HepG2 (cell line): ENCODE measurements around the gene SMAD3.

Experiments used
- CTCF ChIP-seq: sonication (generic); formaldehyde crosslinking; IDR thresholded peaks from 2 replicates; pipeline ENCODE4 v1.5.0; 2020; ENCODE audit warnings: mild to moderate bottlenecking, missing genetic modification reagents, moderate library complexity
- ELF4 ChIP-seq: sonication (generic); formaldehyde crosslinking; IDR thresholded peaks from 2 replicates; pipeline ENCODE4 v1.5.0; 2020; ENCODE audit warnings: missing genetic modification reagents, mild to moderate bottlenecking, moderate library complexity, borderline replicate concordance
- EP300 ChIP-seq, 3 experiments: sonication (generic) in 1 of 3; formaldehyde crosslinking in 1 of 3; IDR thresholded peaks; 2 replicates each; pipeline versions ENCODE4 v1.5.1 to v1.6.1; 2011 to 2020; ENCODE audit warnings: low read depth in 2 of 3, low read length in 2 of 3, borderline replicate concordance in 1 of 3, improper control_type of control experiment in 1 of 3, mild to moderate bottlenecking in 1 of 3, missing genetic modification reagents in 1 of 3, moderate library complexity in 1 of 3
- FOXM1 ChIP-seq: sonication (generic); formaldehyde crosslinking; IDR thresholded peaks from 2 replicates; pipeline ENCODE4 v1.5.0; 2020; ENCODE audit warnings: missing genetic modification reagents
- HOXA3 ChIP-seq: sonication (generic); formaldehyde crosslinking; IDR thresholded peaks from 2 replicates; pipeline ENCODE4 v1.5.0; 2020; ENCODE audit warnings: missing genetic modification reagents
- IRF2 ChIP-seq: IDR thresholded peaks from 2 replicates; pipeline ENCODE4 v1.6.1; 2018; ENCODE audit warnings: missing genetic modification reagents, missing compliant biosample characterization
- POLR2AphosphoS5 ChIP-seq: IDR thresholded peaks from 2 replicates; pipeline ENCODE4 v1.6.1; 2012; ENCODE audit warnings: low read depth, low read length
- SALL2 ChIP-seq: sonication (generic); formaldehyde crosslinking; IDR thresholded peaks from 2 replicates; pipeline ENCODE4 v1.8.1; 2023; ENCODE audit warnings: mild to moderate bottlenecking, missing genetic modification reagents, inconsistent platforms
- SMAD3 ChIP-seq: sonication (generic); formaldehyde crosslinking; IDR thresholded peaks from 2 replicates; pipeline ENCODE4 v1.4.0; 2020; ENCODE audit warnings: missing genetic modification reagents
- ZNF253 ChIP-seq: sonication (generic); formaldehyde crosslinking; IDR thresholded peaks from 2 replicates; pipeline ENCODE4 v1.8.0; 2022; ENCODE audit warnings: mild to moderate bottlenecking, missing genetic modification reagents, borderline replicate concordance
- ZNF276 ChIP-seq: sonication (generic); formaldehyde crosslinking; IDR thresholded peaks from 2 replicates; pipeline ENCODE4 v1.4.0; 2020; ENCODE audit warnings: mild to moderate bottlenecking, low read depth, missing genetic modification reagents
- ZNF282 ChIP-seq: fragments of 450-650 bp; IDR thresholded peaks from 2 replicates; pipeline ENCODE4 v1.6.1; 2018; ENCODE audit not compliant: partially characterized antibody
- ZNF335 ChIP-seq: sonication (generic); formaldehyde crosslinking; IDR thresholded peaks from 2 replicates; pipeline ENCODE4 v1.4.0; 2020; ENCODE audit warnings: missing genetic modification reagents
- ZNF83 ChIP-seq: sonication (generic); formaldehyde crosslinking; IDR thresholded peaks from 2 replicates; pipeline ENCODE4 v1.4.0; 2020; ENCODE audit warnings: missing genetic modification reagents, mild to moderate bottlenecking, borderline replicate concordance

GRCh38 chr15:67026610-67026967, 38.8 kb upstream of the SMAD3 start:
- no peak for TF ChIP-seq HOXA3
- TF ChIP-seq ZNF276 (CRISPR knock-in tag) = no peak
- no peak for TF ChIP-seq ZNF282
- no peak for TF ChIP-seq ZNF335
- TF ChIP-seq POLR2AphosphoS5 = no peak
- no peak for TF ChIP-seq EP300 (IDR thresholded peaks at IDR 0.05; ENCODE audit: low read depth in 2 of 2, low read length in 2 of 2)
- no peak for TF ChIP-seq EP300 (CRISPR knock-in tag; IDR thresholded peaks at IDR 0.05; ENCODE audit: borderline replicate concordance)
- no peak for TF ChIP-seq ZNF83 (CRISPR knock-in tag)
- no peak for TF ChIP-seq SALL2 (CRISPR knock-in tag)
- no peak for TF ChIP-seq SMAD3 (CRISPR knock-in tag)
- TF ChIP-seq ZNF253 (CRISPR knock-in tag) = no peak
- TF ChIP-seq CTCF (CRISPR knock-in tag) = no peak
- no peak for TF ChIP-seq ELF4 (CRISPR knock-in tag)
- no peak for TF ChIP-seq IRF2 (CRISPR knock-in tag)
- TF ChIP-seq FOXM1 (CRISPR knock-in tag) = no peak
